ENCODE results near the gene PRR12. TPM values are rescaled to one million over a fixed set of nuclear protein-coding genes. Genes with fewer than 3 reads are reported as not detected.

Gene PRR12
- total RNA-seq, 1 donor, result 3.7 TPM

DNA sequence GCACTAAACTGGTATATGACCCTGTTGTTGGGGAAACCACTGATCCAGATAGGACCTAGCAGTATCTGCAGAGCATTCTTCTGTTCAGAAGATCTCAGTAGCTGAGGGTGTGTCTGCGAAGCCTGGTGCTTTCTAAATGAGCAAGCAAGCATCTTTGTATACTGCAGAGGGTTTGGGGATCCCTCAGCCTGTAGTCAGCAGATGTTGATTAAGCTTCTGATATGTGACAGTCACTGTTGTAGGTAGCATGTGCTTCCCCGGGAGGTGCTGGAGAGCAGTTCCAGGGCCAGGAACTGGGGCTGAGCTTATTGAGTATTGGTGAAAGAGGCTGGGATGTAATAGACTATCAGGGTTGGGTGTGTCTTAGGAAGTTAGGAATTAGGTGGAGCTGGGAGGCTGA, 52.5 kb downstream of the PRR12 start:
- H3K4me3 ChIP-seq (ENCODE audit: low read depth, low read length), result peak overlapping the region; percentile 98
- DNase-seq (ENCODE audit: low read depth), result no peak
- no peak for TF ChIP-seq CTCF (IDR thresholded peaks at IDR 0.05; ENCODE audit: insufficient read depth, low read length)

DNA sequence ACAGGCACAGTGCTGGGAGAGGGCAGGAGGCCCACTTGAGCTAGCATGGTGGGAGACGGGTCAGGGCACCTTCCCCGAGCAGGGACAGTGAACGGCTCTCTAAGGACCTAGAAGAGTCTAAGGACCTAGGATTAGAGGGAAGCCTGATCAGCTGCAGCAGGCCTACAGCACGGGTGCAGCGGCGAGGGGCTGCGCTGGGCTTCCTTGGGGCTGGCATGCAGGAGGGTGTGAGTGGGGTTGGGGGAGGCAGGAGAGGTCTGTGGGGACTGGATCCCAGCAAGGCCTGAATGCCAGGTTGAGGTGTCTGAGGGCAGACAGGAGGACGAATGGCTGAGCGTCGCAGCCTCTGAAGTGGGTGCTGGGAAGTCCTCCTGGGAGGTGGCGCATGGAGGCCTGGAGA, 54.6 kb downstream of the PRR12 start:
- no peak for TF ChIP-seq CTCF (IDR thresholded peaks at IDR 0.05; ENCODE audit: insufficient read depth, low read length)
- no peak overlapping the region for H3K4me3 ChIP-seq (ENCODE audit: low read depth, low read length)

DNA sequence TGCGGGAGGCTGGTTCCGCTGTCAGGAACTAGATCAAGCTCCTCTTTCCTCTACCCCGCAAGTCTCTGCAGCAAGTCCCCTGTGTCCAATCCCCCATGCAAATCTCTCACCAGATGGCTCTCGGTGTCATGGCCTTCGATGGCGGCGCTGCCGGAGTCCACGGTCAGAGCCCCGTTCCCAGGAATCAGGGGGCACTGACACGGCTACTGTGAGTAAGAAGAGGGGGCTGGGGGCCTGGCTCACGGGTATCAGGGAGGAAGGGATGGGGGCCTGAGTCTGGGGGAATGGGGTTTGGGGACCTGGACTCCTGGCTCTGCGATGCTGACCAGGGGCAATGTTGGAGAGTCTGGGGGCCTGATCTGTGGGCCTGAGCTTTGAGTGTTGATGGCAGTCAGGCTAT, 55.0 kb downstream of the PRR12 start:
- H3K4me3 ChIP-seq (ENCODE audit: low read depth, low read length), result no peak overlapping the region
- no peak for DNase-seq (ENCODE audit: low read depth)
- no peak for TF ChIP-seq CTCF (IDR thresholded peaks at IDR 0.05; ENCODE audit: insufficient read depth, low read length)

More for the DNA sequence above, 54.6 kb downstream of the PRR12 start:
- DNase-seq (ENCODE audit: low read depth), result no peak

DNA sequence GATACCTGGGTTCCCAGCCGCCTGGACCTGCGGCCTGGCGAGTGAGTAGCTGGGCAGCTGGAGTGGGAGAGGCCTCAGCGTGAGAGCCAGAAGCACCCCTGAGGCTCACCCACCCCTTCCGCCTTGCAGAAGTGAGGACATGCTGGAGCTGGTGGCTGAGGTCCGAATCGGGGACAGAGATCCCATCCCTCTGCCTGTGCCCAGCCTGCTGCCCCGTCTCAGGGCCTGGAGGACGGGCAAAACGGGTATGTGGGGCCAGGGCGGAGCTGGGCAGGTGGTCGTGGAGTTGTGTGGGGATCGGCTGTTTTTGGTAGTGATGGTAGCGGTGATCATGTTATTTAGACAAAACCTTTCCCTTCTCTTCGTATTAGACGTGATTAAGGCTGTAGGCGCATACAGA, 55.6 kb downstream of the PRR12 start:
- no peak for DNase-seq (ENCODE audit: low read depth)
- no peak for TF ChIP-seq CTCF (IDR thresholded peaks at IDR 0.05; ENCODE audit: insufficient read depth, low read length)
- H3K4me3 ChIP-seq (ENCODE audit: low read depth, low read length), result no peak overlapping the region

GRCh38 chr19:49651029-49651819, 60.2 kb downstream of the PRR12 start:
- no peak overlapping the region for H3K4me3 ChIP-seq (ENCODE audit: low read depth, low read length)
- no peak for DNase-seq (ENCODE audit: low read depth)
- TF ChIP-seq CTCF (IDR thresholded peaks at IDR 0.05; ENCODE audit: insufficient read depth, low read length), result no peak

DNA sequence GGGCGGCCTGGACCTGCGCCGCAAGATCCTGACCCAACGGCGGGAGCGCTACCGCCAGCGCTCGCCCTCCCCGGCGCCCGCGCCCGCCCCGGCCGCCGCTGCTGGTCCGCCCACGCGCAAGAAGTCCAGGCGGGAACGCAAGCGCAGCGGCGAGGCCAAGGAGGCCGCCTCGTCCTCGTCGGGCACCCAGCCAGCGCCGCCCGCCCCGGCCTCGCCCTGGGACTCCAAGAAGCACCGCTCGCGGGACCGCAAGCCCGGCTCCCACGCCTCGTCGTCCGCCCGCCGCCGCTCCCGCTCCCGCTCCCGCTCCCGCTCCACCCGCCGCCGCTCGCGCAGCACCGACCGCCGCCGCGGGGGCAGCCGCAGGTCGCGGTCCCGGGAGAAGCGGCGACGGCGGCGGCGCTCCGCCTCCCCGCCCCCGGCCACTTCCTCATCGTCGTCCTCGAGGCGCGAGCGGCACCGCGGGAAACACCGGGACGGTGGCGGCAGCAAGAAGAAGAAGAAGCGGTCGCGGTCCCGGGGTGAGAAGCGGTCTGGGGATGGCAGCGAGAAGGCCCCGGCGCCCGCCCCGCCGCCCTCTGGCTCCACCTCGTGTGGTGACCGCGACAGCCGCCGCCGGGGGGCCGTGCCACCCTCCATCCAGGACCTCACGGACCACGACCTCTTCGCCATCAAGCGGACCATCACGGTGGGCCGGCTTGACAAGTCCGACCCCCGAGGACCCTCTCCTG, 61.0 kb downstream of the PRR12 start:
- no peak for DNase-seq (ENCODE audit: low read depth)
- no peak overlapping the region for H3K4me3 ChIP-seq (ENCODE audit: low read depth, low read length)
- TF ChIP-seq CTCF (IDR thresholded peaks at IDR 0.05; ENCODE audit: insufficient read depth, low read length), result no peak

Data from fibroblast of the aortic adventitia (primary cell).